ENCODE measurements around the gene SETD3. TPM values are rescaled to one million over a fixed set of nuclear protein-coding genes. Genes with fewer than 3 reads are reported as not detected.

Gene SETD3
- polyA plus RNA-seq, 1 donor from 2014 or later: 49.6 TPM

DNA sequence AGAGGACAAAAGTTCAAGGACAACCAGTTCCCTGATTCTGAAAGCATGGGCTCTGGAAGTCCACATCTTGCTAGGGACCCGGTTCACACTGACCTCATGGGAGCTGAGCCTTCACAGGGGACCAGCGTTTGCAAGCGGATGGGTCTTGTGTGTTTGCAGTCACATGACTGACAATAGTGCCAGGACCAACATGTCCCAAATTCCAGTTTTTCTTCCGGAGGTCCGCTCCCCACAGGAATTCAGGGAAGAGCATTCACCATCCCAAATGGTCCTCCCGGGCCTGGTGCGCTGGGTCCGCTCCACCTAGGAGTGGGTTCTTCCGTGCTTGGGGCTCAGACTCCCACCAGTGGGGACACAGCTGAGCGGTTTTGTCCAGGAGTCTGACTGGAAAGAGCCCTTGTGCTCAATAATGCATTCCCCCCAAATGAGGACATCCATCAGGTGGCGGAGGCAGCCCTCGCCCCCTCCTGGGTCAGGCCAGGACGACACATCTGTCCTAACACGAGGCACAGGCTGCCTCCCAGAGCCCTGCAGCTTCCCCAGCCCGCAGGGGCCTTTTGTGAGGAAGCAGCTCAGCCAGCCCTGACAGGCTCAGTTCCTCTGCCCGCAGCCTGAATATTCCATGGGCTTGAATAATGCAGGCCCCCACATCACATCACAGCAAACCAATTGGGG is 116.9 kb downstream of the SETD3 start:
- H3K9me2 ChIP-seq (ENCODE audit: insufficient read depth, low read length): no peaks in the 10 kb centered on the region
- no peaks in the 10 kb centered on the region for H3K79me2 ChIP-seq (replicated peaks; ENCODE audit: insufficient read depth, low read length)
- H4K20me1 ChIP-seq (ENCODE audit: insufficient read depth): no peaks in the 10 kb centered on the region
- H2AFZ ChIP-seq (ENCODE audit: low read depth, low read length): no peak overlapping the region
- H3K9ac ChIP-seq (ENCODE audit: low read length): no peak overlapping the region
- no peaks in the 10 kb centered on the region for H3F3A ChIP-seq (ENCODE audit: insufficient read depth, low read length, poor library complexity, severe bottlenecking)
- no peak for TF ChIP-seq TAF1 (IDR thresholded peaks at IDR 0.05; ENCODE audit: low read depth)
- TF ChIP-seq, protein P1, sequence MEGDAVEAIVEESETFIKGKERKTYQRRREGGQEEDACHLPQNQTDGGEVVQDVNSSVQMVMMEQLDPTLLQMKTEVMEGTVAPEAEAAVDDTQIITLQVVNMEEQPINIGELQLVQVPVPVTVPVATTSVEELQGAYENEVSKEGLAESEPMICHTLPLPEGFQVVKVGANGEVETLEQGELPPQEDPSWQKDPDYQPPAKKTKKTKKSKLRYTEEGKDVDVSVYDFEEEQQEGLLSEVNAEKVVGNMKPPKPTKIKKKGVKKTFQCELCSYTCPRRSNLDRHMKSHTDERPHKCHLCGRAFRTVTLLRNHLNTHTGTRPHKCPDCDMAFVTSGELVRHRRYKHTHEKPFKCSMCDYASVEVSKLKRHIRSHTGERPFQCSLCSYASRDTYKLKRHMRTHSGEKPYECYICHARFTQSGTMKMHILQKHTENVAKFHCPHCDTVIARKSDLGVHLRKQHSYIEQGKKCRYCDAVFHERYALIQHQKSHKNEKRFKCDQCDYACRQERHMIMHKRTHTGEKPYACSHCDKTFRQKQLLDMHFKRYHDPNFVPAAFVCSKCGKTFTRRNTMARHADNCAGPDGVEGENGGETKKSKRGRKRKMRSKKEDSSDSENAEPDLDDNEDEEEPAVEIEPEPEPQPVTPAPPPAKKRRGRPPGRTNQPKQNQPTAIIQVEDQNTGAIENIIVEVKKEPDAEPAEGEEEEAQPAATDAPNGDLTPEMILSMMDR (IDR thresholded peaks at IDR 0.05; ENCODE audit: poor library complexity, severe bottlenecking): no peak
- TF ChIP-seq, protein P2, sequence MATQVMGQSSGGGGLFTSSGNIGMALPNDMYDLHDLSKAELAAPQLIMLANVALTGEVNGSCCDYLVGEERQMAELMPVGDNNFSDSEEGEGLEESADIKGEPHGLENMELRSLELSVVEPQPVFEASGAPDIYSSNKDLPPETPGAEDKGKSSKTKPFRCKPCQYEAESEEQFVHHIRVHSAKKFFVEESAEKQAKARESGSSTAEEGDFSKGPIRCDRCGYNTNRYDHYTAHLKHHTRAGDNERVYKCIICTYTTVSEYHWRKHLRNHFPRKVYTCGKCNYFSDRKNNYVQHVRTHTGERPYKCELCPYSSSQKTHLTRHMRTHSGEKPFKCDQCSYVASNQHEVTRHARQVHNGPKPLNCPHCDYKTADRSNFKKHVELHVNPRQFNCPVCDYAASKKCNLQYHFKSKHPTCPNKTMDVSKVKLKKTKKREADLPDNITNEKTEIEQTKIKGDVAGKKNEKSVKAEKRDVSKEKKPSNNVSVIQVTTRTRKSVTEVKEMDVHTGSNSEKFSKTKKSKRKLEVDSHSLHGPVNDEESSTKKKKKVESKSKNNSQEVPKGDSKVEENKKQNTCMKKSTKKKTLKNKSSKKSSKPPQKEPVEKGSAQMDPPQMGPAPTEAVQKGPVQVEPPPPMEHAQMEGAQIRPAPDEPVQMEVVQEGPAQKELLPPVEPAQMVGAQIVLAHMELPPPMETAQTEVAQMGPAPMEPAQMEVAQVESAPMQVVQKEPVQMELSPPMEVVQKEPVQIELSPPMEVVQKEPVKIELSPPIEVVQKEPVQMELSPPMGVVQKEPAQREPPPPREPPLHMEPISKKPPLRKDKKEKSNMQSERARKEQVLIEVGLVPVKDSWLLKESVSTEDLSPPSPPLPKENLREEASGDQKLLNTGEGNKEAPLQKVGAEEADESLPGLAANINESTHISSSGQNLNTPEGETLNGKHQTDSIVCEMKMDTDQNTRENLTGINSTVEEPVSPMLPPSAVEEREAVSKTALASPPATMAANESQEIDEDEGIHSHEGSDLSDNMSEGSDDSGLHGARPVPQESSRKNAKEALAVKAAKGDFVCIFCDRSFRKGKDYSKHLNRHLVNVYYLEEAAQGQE (IDR thresholded peaks at IDR 0.05; ENCODE audit: borderline replicate concordance): no peak
- no peak for TF ChIP-seq RAD21 (conservative IDR thresholded peaks at IDR 0.05)
- TF ChIP-seq SMC3 (conservative IDR thresholded peaks at IDR 0.05; ENCODE audit: poor library complexity): no peak
- no peak for TF ChIP-seq POLR2AphosphoS5 (IDR thresholded peaks at IDR 0.05)
- TF ChIP-seq EZH2 (IDR thresholded peaks at IDR 0.05; ENCODE audit: borderline replicate concordance, insufficient read depth, low read length, poor library complexity, severe bottlenecking): no peak
- TF ChIP-seq MXI1 (conservative IDR thresholded peaks at IDR 0.05; ENCODE audit: poor library complexity, severe bottlenecking): no peak
- no peak for TF ChIP-seq EP300 (conservative IDR thresholded peaks at IDR 0.05; ENCODE audit: poor library complexity, severe bottlenecking)
- no peaks in the 10 kb centered on the region for H3K9me3 ChIP-seq (ENCODE audit: low read length)
- no peak overlapping the region for H3K4me3 ChIP-seq (ENCODE audit: low read length)
- H3K36me3 ChIP-seq (ENCODE audit: insufficient read depth, low read length): no peaks in the 10 kb centered on the region
- no peak overlapping the region for H3K4me2 ChIP-seq (ENCODE audit: low read length)
- no peaks in the 10 kb centered on the region for H3K27me3 ChIP-seq (ENCODE audit: insufficient read depth, low read depth, low read length)
- H3K27ac ChIP-seq (ENCODE audit: low read length): no peak overlapping the region

DNA sequence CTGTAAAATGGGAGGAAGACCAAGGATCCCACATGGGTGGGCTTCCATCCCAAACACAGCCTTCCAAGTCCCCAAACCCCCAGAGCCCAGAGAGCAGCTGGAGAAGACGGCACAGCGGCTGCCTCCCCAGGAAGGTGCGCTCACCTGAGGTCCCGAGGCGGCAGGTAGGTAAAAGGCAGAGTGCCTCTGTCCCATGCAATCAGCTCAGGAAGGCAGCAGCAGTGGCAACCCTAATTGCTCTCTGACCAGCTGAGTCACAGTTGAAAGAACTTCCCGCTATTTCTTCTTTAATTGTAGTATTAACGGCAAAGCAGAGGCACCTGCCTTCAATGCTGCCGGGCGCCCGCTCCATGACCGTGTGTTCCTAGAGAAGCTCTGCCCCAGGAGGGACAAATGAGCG is 117.6 kb downstream of the SETD3 start:
- no peaks in the 10 kb centered on the region for H3K27me3 ChIP-seq (ENCODE audit: insufficient read depth, low read depth, low read length)
- H3K9ac ChIP-seq (ENCODE audit: low read length): no peak overlapping the region
- no peaks in the 10 kb centered on the region for H3K36me3 ChIP-seq (ENCODE audit: insufficient read depth, low read length)
- no peaks in the 10 kb centered on the region for H4K20me1 ChIP-seq (ENCODE audit: insufficient read depth)
- H3K4me3 ChIP-seq (ENCODE audit: low read length): no peak overlapping the region
- H3K79me2 ChIP-seq (replicated peaks; ENCODE audit: insufficient read depth, low read length): no peaks in the 10 kb centered on the region
- no peak overlapping the region for H3K27ac ChIP-seq (ENCODE audit: low read length)
- H2AFZ ChIP-seq (ENCODE audit: low read depth, low read length): no peak overlapping the region
- TF ChIP-seq MXI1 (conservative IDR thresholded peaks at IDR 0.05; ENCODE audit: poor library complexity, severe bottlenecking) (no peak), EP300 (conservative IDR thresholded peaks at IDR 0.05; ENCODE audit: poor library complexity, severe bottlenecking) (no peak), EZH2 (IDR thresholded peaks at IDR 0.05; ENCODE audit: borderline replicate concordance, insufficient read depth, low read length, poor library complexity, severe bottlenecking) (no peak), TAF1 (IDR thresholded peaks at IDR 0.05; ENCODE audit: low read depth) (no peak), SMC3 (conservative IDR thresholded peaks at IDR 0.05; ENCODE audit: poor library complexity) (no peak), RAD21 (conservative IDR thresholded peaks at IDR 0.05) (no peak), POLR2AphosphoS5 (IDR thresholded peaks at IDR 0.05) (no peak)
- TF ChIP-seq, protein P2 (IDR thresholded peaks at IDR 0.05; ENCODE audit: borderline replicate concordance): no peak
- TF ChIP-seq, protein P1 (IDR thresholded peaks at IDR 0.05; ENCODE audit: poor library complexity, severe bottlenecking): no peak
- no peaks in the 10 kb centered on the region for H3K9me3 ChIP-seq (ENCODE audit: low read length)
- no peaks in the 10 kb centered on the region for H3F3A ChIP-seq (ENCODE audit: insufficient read depth, low read length, poor library complexity, severe bottlenecking)
- H3K9me2 ChIP-seq (ENCODE audit: insufficient read depth, low read length): no peaks in the 10 kb centered on the region
- H3K4me2 ChIP-seq (ENCODE audit: low read length): no peak overlapping the region
